Glomerular visceral epithelial cell (primary cell): ENCODE measurements around the gene PET117.
A peak's percentile ranks its signal among the peaks of the same experiment; 100 is the strongest.
"Not testable (repeated sequence)": the region's sequence is repeated elsewhere in the genome, so short reads cannot be mapped to it uniquely, and the experiment has no call there.

Experiments used
- DNase-seq: peaks from one replicate; pipeline ENCODE4 v3.0.0-alpha.2; 2016; ENCODE audit errors: extremely low spot score

PET117 gene

GRCh38 chr20:18164356-18164755 lies 26.7 kb downstream of the PET117 start:
- DNase-seq: peak; percentile 8

- no peak for DNase-seq
Measured at GRCh38 chr20:18165553-18165952, 27.9 kb downstream of the PET117 start.

DNA sequence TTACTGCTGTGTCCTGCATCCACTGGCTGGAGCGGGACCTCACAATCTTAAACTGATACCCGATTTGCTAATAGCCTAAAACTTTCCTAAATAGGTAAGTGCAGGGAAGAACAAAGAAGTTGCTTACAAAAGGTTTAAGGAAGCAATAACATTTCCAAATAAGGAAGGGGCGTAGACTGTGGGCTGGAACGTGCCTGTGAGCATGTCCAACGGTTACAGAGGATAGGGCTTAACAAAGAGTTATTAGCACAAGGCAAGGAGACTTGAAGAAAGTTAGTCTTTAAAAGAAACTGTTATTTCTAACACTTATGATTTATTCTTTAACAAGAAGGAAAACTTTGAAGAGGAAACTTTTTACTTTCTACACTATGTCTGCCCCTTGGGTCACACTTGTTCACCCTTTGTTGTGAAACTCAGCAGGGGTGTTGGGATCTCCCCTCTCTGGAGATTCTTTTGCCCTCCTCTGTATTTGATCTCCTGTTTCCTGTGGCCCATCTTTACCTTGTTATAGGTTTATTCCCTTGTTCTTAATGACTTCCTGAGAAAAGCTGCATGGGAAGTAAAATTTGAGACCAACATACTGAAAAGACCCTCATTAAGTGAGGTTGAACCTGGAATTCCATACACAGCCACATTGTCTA lies 28.7 kb downstream of the PET117 start:
- DNase-seq: no peak

DNA sequence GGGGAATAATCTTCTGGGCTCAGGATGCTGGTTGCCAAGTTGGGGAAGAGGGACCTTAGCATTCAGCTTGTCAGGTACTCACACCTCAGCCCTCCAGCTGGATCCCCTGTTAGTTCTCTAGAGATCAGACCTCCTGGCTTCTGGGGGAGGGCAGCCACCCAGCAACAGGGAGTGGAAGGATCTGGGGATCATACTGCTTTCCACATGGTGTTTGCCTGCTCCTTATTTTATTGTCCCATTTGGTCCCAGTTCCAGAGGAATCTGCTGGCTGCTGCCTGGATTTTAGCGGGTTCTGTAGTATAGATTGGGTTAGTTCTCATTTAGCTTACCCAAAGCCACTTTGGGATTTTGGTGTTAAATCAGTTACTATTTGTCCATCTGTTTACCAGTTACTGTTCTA lies 29.3 kb downstream of the PET117 start:
- no peak for DNase-seq

GRCh38 chr20:18172379-18172778 lies 34.7 kb downstream of the PET117 start:
- no peak for DNase-seq

DNA sequence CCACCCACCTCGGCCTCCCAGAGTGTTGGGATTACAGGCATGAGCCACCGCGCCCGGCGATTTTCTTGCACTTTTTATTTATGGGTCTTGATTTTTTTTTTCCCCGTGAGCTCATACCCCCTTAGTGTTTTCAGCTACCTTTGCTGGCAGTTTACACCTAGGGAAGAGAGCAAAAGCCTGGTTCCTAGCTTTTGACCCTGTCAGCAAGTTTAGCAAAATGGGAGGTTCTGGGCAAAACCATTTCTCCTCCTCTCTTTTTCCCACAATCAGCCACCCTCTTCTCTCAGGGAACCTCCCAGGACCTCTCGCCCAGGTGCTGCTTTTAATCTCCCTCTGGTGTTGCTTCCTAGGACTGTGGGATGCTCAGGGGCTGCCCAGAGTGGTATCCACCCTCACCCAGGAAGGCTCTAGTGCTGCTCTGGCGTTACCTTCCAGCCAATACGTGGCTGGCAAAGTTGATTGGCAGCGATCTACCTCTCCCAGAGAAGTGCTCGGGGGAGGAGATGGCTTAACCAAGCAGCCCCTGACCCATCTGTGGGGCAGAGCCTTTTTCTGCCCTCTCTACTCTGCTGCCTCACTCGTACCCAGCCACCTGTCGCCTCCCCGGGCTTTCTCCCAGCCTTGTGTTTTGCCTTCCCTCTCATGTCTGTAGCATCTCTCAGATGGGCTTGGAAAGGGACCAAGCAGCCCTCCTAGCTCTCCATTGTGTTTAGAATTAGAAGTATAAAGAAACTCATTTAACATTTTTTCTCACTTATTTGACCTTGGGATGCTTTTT lies 37.4 kb downstream of the PET117 start:
- DNase-seq: no peak

GRCh38 chr20:18176318-18176785 lies 38.7 kb downstream of the PET117 start:
- DNase-seq: no peak

DNA sequence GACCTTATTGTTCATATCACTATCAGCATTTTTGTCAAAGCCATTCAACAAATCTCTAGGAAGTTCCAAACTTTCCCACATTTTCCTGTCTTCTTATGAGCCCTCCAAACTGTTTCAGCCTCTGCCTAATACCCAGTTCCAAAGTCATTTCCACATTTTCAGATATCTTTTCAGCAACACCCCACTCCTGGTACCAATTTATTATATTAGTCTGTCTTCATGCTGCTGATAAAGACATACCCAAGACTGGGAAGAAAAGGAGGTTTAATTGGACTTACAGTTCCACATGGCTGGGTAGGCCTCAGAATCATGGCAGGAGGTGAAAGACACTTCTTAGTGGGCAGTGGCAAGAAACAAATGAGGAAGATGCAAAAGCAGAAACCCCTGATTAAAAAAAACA lies 42.7 kb downstream of the PET117 start:
- DNase-seq: not testable (repeated sequence)

- peak; percentile 22 for DNase-seq
Measured at GRCh38 chr20:18180815-18181214, 43.2 kb downstream of the PET117 start.

DNA sequence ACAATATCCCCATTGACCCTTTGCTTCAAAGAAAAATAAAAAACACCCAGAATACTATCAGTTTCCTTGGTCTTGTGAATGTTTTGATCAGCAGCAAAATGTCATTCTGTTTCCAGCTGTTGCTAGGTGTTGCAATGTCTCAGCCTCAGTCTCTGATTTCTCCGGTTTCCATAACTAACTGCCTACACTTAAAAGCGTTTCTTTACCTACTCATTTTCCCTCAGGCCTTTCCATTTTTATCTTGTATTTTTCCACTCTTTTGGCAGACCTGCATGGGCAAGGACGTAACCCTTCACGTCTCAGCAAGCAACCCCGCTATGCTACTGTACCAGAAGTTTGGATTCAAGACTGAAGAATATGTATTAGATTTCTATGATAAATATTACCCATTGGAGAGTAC lies 49.4 kb downstream of the PET117 start:
- no peak for DNase-seq

GRCh38 chr20:18188434-18188833 lies 50.8 kb downstream of the PET117 start:
- DNase-seq: no peak

GRCh38 chr20:18190338-18191233 lies 52.9 kb downstream of the PET117 start:
- DNase-seq: no peak

DNA sequence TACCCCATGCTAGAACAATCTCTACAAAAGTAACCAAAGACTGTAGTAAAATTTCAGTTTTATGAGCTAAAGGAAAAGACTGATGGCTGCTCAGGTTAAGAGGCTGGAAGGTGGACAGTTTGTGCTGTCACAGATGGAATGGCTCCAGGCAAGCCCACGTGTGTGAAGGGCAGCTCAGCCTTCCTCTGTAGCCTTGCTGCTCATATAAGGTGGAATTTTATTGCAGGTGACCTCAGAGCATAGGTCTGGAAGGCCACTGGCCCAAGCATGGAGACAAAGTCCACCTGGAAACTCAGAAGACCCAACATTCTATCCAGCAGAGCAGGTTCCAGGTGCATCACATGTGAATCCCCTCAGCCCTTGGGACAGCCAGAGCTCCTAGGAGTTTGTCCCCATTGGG lies 53.6 kb downstream of the PET117 start:
- no peak for DNase-seq
